ENCODE data around the gene RNLS.
"Not testable (repeated sequence)": the region's sequence is repeated elsewhere in the genome, so short reads cannot be mapped to it uniquely, and the experiment has no call there.

Gene RNLS

GRCh38 chr10:88343761-88344484 lies 239.2 kb downstream of the RNLS start:
- DNase-seq (ENCODE audit: low spot score) = no peak

GRCh38 chr10:88342733-88343310 lies 240.3 kb downstream of the RNLS start:
- DNase-seq (ENCODE audit: low spot score) = no peak

GRCh38 chr10:88337134-88337533 lies 246.0 kb downstream of the RNLS start:
- DNase-seq (ENCODE audit: low spot score) = no peak

GRCh38 chr10:88336334-88336733 lies 246.8 kb downstream of the RNLS start:
- DNase-seq (ENCODE audit: low spot score) = no peak

GRCh38 chr10:88333248-88333630 lies 249.9 kb downstream of the RNLS start:
- DNase-seq (ENCODE audit: low spot score) = no peak

- DNase-seq (ENCODE audit: low spot score) = no peak
Observed at GRCh38 chr10:88332503-88333247, 250.4 kb downstream of the RNLS start.

- no peak for DNase-seq (ENCODE audit: low spot score)
Observed at GRCh38 chr10:88330174-88330573, 252.9 kb downstream of the RNLS start.

GRCh38 chr10:88322324-88323063 lies 260.6 kb downstream of the RNLS start:
- DNase-seq (ENCODE audit: low spot score) = no peak

GRCh38 chr10:88319960-88320517 lies 263.1 kb downstream of the RNLS start:
- DNase-seq (ENCODE audit: low spot score) = no peak

GRCh38 chr10:88318803-88319202 lies 264.3 kb downstream of the RNLS start:
- DNase-seq (ENCODE audit: low spot score) = no peak

- DNase-seq (ENCODE audit: low spot score) = no peak
Observed at GRCh38 chr10:88317099-88317498, 266.0 kb downstream of the RNLS start.

- DNase-seq (ENCODE audit: low spot score) = no peak
Observed at GRCh38 chr10:88316292-88316861, 266.7 kb downstream of the RNLS start.

GRCh38 chr10:88315755-88316154 lies 267.4 kb downstream of the RNLS start:
- DNase-seq (ENCODE audit: low spot score) = no peak

GRCh38 chr10:88314362-88314761 lies 268.8 kb downstream of the RNLS start:
- DNase-seq (ENCODE audit: low spot score) = no peak

GRCh38 chr10:88313878-88314277 lies 269.2 kb downstream of the RNLS start:
- DNase-seq (ENCODE audit: low spot score) = no peak

- DNase-seq (ENCODE audit: low spot score) = no peak
Observed at GRCh38 chr10:88312855-88313254, 270.3 kb downstream of the RNLS start.

- no peak for DNase-seq (ENCODE audit: low spot score)
Observed at GRCh38 chr10:88311264-88311663, 271.9 kb downstream of the RNLS start.

- no peak for DNase-seq (ENCODE audit: low spot score)
Observed at GRCh38 chr10:88309365-88309764, 273.8 kb downstream of the RNLS start.

GRCh38 chr10:88308361-88308760 lies 274.8 kb downstream of the RNLS start:
- not testable (repeated sequence) for DNase-seq (ENCODE audit: low spot score)

- no peak for DNase-seq (ENCODE audit: low spot score)
Observed at GRCh38 chr10:88299787-88300186, 283.3 kb downstream of the RNLS start.

- no peak for DNase-seq (ENCODE audit: low spot score)
Observed at GRCh38 chr10:88297103-88297502, 286.0 kb downstream of the RNLS start.

Measured in kidney capillary endothelial cell (primary cell).